Posterior cingulate gyrus (tissue), 11 donors: ENCODE data around the gene CHERP.
"Not testable (repeated sequence)": the region's sequence is repeated elsewhere in the genome, so short reads cannot be mapped to it uniquely, and the experiment has no call there.

Experiments
- DNase-seq, 10 donors: peaks; one replicate each; pipeline versions ENCODE4 v3.0.0 to v3.0.0-alpha.2; 2020 to 2021; ENCODE audit warnings: mixed read lengths in 3 of 10
- intact Hi-C: fragments of 100-400 bp; cut with DNase I; formaldehyde crosslinking; loops from one replicate; pipeline ENCODE4 v1.15.1; 2023

Gene CHERP

GRCh38 chr19:16577531-16577985 lies 35.3 kb upstream of the CHERP start:
- intact Hi-C loops = no loop called here
- DNase-seq = peak in 4 of 10 donors; percentile 40 to 83 (median 54)

- intact Hi-C loops = no loop called here
- no peak for DNase-seq
These were observed 34.7 kb upstream of the CHERP start for GRCh38 chr19:16576690-16577530.

- intact Hi-C loops = no loop called here
- DNase-seq = peak in 2 of 10 donors; percentile 76 to 81
These were observed 33.8 kb upstream of the CHERP start for GRCh38 chr19:16575861-16576689.

- intact Hi-C loops = no loop called here
- no peak for DNase-seq
These were observed 33.0 kb upstream of the CHERP start for GRCh38 chr19:16575282-16575681.

GRCh38 chr19:16573925-16574324 lies 31.7 kb upstream of the CHERP start:
- intact Hi-C loops = no loop called here
- DNase-seq = no peak

GRCh38 chr19:16573296-16573695 lies 31.1 kb upstream of the CHERP start:
- intact Hi-C loops = no loop called here
- peak in 1 of 10 donors; percentile 75 for DNase-seq

GRCh38 chr19:16572332-16573211 lies 30.3 kb upstream of the CHERP start, which contains the start of gene SLC35E1:
TSS of gene SLC35E1 (minus strand) at chr19:16572415. CDS start at chr19:16572364, 51 bp downstream.
- DNase-seq = peak; percentile 90 to 99 (median 92)
- intact Hi-C loops = loop anchor here (1.0 kb wide), 2 partner anchors 56 to 87 kb away; partner anchors contain the start of gene MED26

- intact Hi-C loops = loop anchor here (1.0 kb wide), 2 partner anchors 56 to 87 kb away; partner anchors contain the start of gene MED26
- peak in 3 of 10 donors; percentile 77 to 89 (median 87) for DNase-seq
These were observed 29.6 kb upstream of the CHERP start for GRCh38 chr19:16571822-16572331.

- DNase-seq = no peak
- intact Hi-C loops = no loop called here
These were observed 29.0 kb upstream of the CHERP start for GRCh38 chr19:16571283-16571682.

GRCh38 chr19:16569609-16570320 lies 27.5 kb upstream of the CHERP start:
- intact Hi-C loops = no loop called here
- DNase-seq = no peak

- DNase-seq = no peak
- intact Hi-C loops = no loop called here
These were observed 24.5 kb upstream of the CHERP start for GRCh38 chr19:16566702-16567101.

- DNase-seq = no peak
- intact Hi-C loops = no loop called here
These were observed 23.9 kb upstream of the CHERP start for GRCh38 chr19:16566161-16566560.

GRCh38 chr19:16564842-16565241 lies 22.6 kb upstream of the CHERP start:
- no peak for DNase-seq
- intact Hi-C loops = no loop called here

- intact Hi-C loops = no loop called here
These were observed 20.4 kb upstream of the CHERP start for GRCh38 chr19:16562608-16563025.

GRCh38 chr19:16561382-16561781 lies 19.1 kb upstream of the CHERP start:
- DNase-seq = peak in 5 of 10 donors; percentile 21 to 78 (median 38)
- intact Hi-C loops = no loop called here

More at GRCh38 chr19:16562608-16563025, 20.4 kb upstream of the CHERP start:
- no peak for DNase-seq

GRCh38 chr19:16559780-16560276 lies 17.6 kb upstream of the CHERP start:
- intact Hi-C loops = no loop called here
- DNase-seq = no peak

GRCh38 chr19:16554776-16555175 lies 12.5 kb upstream of the CHERP start:
- DNase-seq = no peak
- intact Hi-C loops = no loop called here

- DNase-seq, intact Hi-C loops: not testable (repeated sequence)
These were observed 9.7 kb upstream of the CHERP start for GRCh38 chr19:16551902-16552301.

GRCh38 chr19:16548956-16549355 lies 6.7 kb upstream of the CHERP start:
- DNase-seq = no peak
- intact Hi-C loops = no loop called here
